ENCODE data around the gene IGFL3.
"Not testable (repeated sequence)": the region's sequence is repeated elsewhere in the genome, so short reads cannot be mapped to it uniquely, and the experiment has no call there.

IGFL3 gene

DNA sequence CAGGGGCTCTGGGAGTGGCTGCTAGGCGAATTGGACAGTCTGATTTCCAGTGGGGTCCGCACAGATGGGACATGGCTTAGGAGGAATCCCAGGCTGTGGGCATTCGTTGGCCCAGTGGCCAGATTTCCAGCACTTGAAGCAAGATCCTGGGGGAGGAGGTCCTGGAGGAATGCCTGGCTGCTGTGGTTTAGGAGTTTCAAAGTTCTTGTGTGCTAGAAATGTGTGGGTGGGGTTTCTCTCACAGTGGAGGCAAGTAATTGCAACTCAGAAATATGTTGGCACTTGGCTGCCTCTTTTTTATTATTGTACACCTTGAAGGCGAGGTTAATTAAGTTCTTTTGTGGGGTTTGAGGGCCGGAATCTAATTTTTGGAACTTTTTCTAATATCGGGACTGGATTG is 17.1 kb downstream of the IGFL3 start:
- CTCF ChIA-PET: no interaction called here
- Mint-ChIP-seq H3K27ac (no peak overlapping the region), H3K36me3 (no peaks in the 10 kb centered on the region), H3K27me3 (peaks cover 5% of the 10 kb centered on the region), H3K4me1 (no peaks in the 10 kb centered on the region), H3K9me3 (no peaks in the 10 kb centered on the region), H3K4me3 (no peak overlapping the region)
- no peak for DNase-seq

- H3K4me1 Mint-ChIP-seq, H3K36me3 Mint-ChIP-seq, DNase-seq, CTCF ChIA-PET, H3K27ac Mint-ChIP-seq, H3K9me3 Mint-ChIP-seq, H3K27me3 Mint-ChIP-seq, H3K4me3 Mint-ChIP-seq: not testable (repeated sequence)
Observed at GRCh38 chr19:46102333-46102732, 22.2 kb downstream of the IGFL3 start.

DNA sequence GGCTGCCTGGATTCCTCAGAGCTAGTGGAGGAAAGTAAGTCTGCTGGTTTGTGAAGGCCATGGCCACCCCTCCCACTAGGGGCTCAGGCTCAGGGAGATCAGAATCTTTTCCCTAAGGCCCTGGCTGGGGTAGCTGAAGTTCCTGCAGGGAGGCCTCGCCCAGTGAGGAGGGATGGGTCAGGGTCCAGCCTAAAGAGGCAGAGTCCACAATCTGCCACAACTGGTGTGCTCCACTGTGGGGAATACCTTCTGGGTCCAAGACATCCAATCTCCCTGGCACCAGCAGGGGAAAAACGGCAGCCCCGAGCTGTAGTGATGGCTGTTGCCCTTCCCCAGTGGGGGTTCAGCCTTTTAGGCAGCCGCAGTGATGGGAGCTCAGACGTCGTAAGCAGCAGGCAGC is 23.2 kb downstream of the IGFL3 start:
- Mint-ChIP-seq H3K9me3 (peaks cover 9% of the 10 kb centered on the region), H3K36me3 (no peaks in the 10 kb centered on the region), H3K4me1 (no peaks in the 10 kb centered on the region), H3K27me3 (peaks cover 13% of the 10 kb centered on the region), H3K4me3 (no peak overlapping the region), H3K27ac (no peak overlapping the region)
- CTCF ChIA-PET: no interaction called here
- DNase-seq: no peak

DNA sequence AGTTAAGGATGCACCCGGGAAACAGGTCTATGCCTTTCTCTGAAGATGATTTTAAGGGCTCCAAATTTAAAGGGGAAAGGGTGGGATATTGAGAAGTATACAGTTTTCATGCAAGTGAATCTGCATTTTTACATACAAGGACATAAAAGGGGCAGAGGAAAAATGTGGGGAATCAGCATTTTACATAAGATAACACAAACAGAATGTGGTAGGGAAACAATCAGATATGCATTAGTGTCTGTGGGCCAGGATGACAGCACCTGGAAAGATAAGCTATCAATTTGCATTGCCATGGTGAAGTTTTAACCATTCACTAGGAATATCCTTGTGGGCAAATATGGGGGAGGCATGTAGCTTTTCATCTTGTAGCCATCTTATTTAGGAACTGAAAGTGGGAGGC is 24.1 kb downstream of the IGFL3 start:
- H3K36me3 Mint-ChIP-seq: no peaks in the 10 kb centered on the region
- H3K4me3 Mint-ChIP-seq: no peak overlapping the region
- DNase-seq: no peak
- H3K4me1 Mint-ChIP-seq: no peaks in the 10 kb centered on the region
- CTCF ChIA-PET: no interaction called here
- peaks cover 9% of the 10 kb centered on the region for H3K9me3 Mint-ChIP-seq
- H3K27me3 Mint-ChIP-seq: peaks cover 13% of the 10 kb centered on the region
- H3K27ac Mint-ChIP-seq: no peak overlapping the region

DNA sequence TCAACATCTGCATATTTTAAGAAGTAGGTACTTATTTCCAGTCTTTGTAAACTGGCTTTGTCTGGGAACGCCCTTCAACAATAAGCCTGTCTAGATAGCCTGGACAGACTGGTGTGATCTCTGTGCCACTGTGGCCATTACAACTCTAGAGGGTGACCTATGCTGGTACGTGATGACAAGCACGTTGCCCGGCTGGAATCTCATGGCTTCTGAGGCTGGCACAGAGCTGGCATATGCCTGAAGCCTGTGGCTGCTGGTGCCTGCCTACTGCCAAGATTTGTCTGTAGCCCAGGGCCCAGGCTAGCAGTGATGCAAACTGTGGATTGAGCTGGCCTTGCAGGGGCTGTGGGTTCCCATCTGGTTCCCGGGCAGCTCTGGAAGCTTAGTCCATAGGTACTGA is 34.0 kb downstream of the IGFL3 start:
- Mint-ChIP-seq H3K36me3 (peaks cover 3% of the 10 kb centered on the region), H3K27me3 (peaks cover 28% of the 10 kb centered on the region), H3K4me3 (no peak overlapping the region), H3K27ac (no peak overlapping the region), H3K4me1 (no peaks in the 10 kb centered on the region), H3K9me3 (peaks cover 11% of the 10 kb centered on the region)
- no peak for DNase-seq
- CTCF ChIA-PET: no interaction called here

- Mint-ChIP-seq H3K4me1 (no peaks in the 10 kb centered on the region), H3K9me3 (peaks cover 16% of the 10 kb centered on the region), H3K36me3 (peaks cover 3% of the 10 kb centered on the region), H3K27me3 (peaks cover 28% of the 10 kb centered on the region), H3K4me3 (no peak overlapping the region), H3K27ac (no peak overlapping the region)
- CTCF ChIA-PET: no interaction called here
- no peak for DNase-seq
Observed at GRCh38 chr19:46089432-46089831, 35.1 kb downstream of the IGFL3 start.

- H3K9me3 Mint-ChIP-seq: peaks cover 16% of the 10 kb centered on the region
- H3K27ac Mint-ChIP-seq: no peak overlapping the region
- no peak overlapping the region for H3K4me3 Mint-ChIP-seq
- DNase-seq: no peak
- CTCF ChIA-PET: interaction anchor here (0.9 kb wide), 1 partner anchor 270 kb away, joined by 3 read pairs; no protein-coding TSS in a partner anchor
- peaks cover 3% of the 10 kb centered on the region for H3K36me3 Mint-ChIP-seq
- no peaks in the 10 kb centered on the region for H3K4me1 Mint-ChIP-seq
- H3K27me3 Mint-ChIP-seq: peaks cover 32% of the 10 kb centered on the region
Observed at GRCh38 chr19:46088101-46088500, 36.4 kb downstream of the IGFL3 start.

DNA sequence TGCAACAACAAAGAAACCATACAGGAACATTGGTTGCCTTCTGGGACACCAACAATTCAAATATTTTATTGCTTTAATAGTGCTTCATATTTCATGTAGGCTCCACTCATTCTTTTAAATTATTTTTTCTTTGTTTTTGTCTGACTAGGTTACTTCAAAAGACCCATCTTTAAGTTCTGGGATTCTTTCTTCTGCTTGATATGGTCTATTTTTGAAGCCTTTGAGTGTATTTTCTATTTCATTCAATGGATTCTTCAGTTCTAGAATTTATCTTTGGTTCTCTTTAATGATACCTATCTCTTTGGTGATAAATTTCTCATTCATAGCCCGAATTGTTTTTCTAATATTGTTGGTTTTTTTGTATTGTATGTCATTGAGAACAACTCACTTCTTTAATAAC is 38.6 kb downstream of the IGFL3 start:
- CTCF ChIA-PET: no interaction called here
- H3K9me3 Mint-ChIP-seq: peaks cover 16% of the 10 kb centered on the region
- no peak overlapping the region for H3K4me3 Mint-ChIP-seq
- no peak overlapping the region for H3K27ac Mint-ChIP-seq
- DNase-seq: no peak
- peaks cover 3% of the 10 kb centered on the region for H3K36me3 Mint-ChIP-seq
- H3K4me1 Mint-ChIP-seq: no peaks in the 10 kb centered on the region
- H3K27me3 Mint-ChIP-seq: peaks cover 39% of the 10 kb centered on the region

- Mint-ChIP-seq H3K4me3 (no peak overlapping the region), H3K9me3 (peaks cover 20% of the 10 kb centered on the region), H3K36me3 (peaks cover 3% of the 10 kb centered on the region), H3K27me3 (peaks cover 49% of the 10 kb centered on the region), H3K27ac (no peak overlapping the region), H3K4me1 (no peaks in the 10 kb centered on the region)
- DNase-seq: no peak
- CTCF ChIA-PET: interaction anchor here (0.6 to 5.7 kb wide), 6 partner anchors 34 to 198 kb away, joined by 3 to 63 read pairs (median 4); no protein-coding TSS in a partner anchor
Observed at GRCh38 chr19:46082728-46083050, 41.8 kb downstream of the IGFL3 start.

DNA sequence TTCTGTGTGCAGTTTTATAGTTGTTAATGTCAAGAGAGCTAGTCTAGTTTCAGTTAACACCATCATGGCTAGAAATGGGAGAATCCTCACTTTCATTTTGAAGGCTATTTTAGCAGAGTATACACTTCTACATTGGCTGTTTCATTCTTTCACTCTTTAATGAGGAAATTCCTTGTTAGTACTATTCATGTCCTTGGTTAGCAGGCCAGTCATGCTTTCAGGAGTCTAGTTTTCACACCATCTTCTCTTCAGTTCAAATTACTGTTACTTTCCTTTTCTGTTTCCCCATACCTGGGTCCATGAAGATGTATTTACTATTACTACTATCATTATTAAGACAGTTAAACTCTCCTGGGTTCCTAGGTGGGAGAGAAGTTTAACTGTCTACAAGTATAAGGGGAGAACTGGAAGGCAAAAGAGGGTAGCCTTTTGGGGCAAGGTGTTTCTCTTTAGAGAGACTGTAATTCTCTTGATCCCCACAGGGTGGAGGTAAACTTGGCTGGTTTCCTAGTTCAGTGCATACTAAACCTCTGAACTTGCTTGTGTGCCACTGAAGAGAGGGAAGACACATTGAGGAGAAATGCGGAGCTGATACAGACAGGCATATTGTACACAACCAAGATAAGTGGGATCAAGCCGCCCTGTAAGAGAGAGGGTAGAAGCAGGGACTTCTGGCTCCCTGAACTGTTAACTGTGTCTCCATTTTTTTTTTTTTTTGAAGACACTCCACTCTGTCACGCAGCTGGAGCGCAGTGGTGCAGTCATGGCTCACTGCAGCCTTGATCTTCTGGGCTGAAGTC is 42.4 kb downstream of the IGFL3 start:
- H3K4me3 Mint-ChIP-seq: no peak overlapping the region
- H3K36me3 Mint-ChIP-seq: peaks cover 3% of the 10 kb centered on the region
- peaks cover 1% of the 10 kb centered on the region for H3K4me1 Mint-ChIP-seq
- DNase-seq: no peak
- peaks cover 49% of the 10 kb centered on the region for H3K27me3 Mint-ChIP-seq
- H3K27ac Mint-ChIP-seq: no peak overlapping the region
- peaks cover 20% of the 10 kb centered on the region for H3K9me3 Mint-ChIP-seq
- CTCF ChIA-PET: interaction anchor here (0.6 to 5.7 kb wide), 7 partner anchors 11 to 199 kb away, joined by 3 to 63 read pairs (median 4); no protein-coding TSS in a partner anchor

GRCh38 chr19:46080561-46080960 is 43.9 kb downstream of the IGFL3 start:
- H3K4me1 Mint-ChIP-seq: peaks cover 2% of the 10 kb centered on the region
- no peak overlapping the region for H3K27ac Mint-ChIP-seq
- peaks cover 12% of the 10 kb centered on the region for H3K9me3 Mint-ChIP-seq
- no peaks in the 10 kb centered on the region for H3K36me3 Mint-ChIP-seq
- H3K4me3 Mint-ChIP-seq: no peak overlapping the region
- H3K27me3 Mint-ChIP-seq: peaks cover 60% of the 10 kb centered on the region
- CTCF ChIA-PET: interaction anchor here (3.9 to 5.7 kb wide), 2 partner anchors 108 to 184 kb away, joined by 26 to 63 read pairs; no protein-coding TSS in a partner anchor
- no peak for DNase-seq

GRCh38 chr19:46079576-46079975 is 44.9 kb downstream of the IGFL3 start:
- CTCF ChIA-PET: interaction anchor here (1.0 to 5.7 kb wide), 5 partner anchors 43 to 190 kb away, joined by 3 to 63 read pairs (median 8); no protein-coding TSS in a partner anchor

DNA sequence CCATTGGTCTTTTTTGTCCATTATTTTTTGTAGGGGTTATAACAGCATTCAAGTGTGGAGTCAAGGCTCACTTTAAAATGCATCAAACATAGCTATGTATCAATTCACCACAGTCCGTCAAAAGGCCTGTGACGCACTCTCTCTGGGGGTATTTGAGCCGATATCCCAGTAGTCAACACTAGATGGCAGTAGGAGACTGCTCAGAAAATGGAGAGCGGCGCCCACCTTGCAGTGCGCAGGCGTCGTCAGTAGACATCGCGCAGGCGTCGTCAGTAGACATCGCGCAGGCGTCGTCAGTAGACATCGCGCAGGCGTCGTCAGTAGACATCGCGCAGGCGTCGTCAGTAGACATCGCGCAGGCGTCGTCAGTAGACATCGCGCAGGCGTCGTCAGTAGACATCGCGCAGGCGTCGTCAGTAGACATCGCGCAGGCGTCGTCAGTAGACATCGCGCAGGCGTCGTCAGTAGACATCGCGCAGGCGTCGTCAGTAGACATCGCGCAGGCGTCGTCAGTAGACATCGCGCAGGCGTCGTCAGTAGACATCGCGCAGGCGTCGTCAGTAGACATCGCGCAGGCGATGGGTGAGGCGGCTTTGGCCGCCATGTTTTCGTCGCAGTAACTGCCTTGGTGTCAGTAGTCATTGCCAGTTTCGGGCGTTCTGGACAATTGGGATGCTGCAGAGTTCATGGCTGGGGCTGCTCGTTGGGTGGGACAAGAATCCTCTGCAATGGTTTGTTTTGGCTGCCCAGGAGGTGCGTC is 45.7 kb downstream of the IGFL3 start:
- H3K4me3 Mint-ChIP-seq, H3K9me3 Mint-ChIP-seq, H3K36me3 Mint-ChIP-seq, H3K4me1 Mint-ChIP-seq, H3K27ac Mint-ChIP-seq: not testable (repeated sequence)
- CTCF ChIA-PET: interaction anchor here (0.7 to 5.7 kb wide), 11 partner anchors 14 to 265 kb away, joined by 3 to 63 read pairs (median 4); partner anchors contain the start of gene SYMPK
- DNase-seq: peak; percentile 28
- H3K27me3 Mint-ChIP-seq: peaks cover 74% of the 10 kb centered on the region

More at GRCh38 chr19:46079576-46079975, 44.9 kb downstream of the IGFL3 start:
- no peak for DNase-seq
- no peak overlapping the region for H3K27ac Mint-ChIP-seq
- H3K36me3 Mint-ChIP-seq: no peaks in the 10 kb centered on the region
- peaks cover 67% of the 10 kb centered on the region for H3K27me3 Mint-ChIP-seq
- H3K4me1 Mint-ChIP-seq: peaks cover 2% of the 10 kb centered on the region
- peaks cover 6% of the 10 kb centered on the region for H3K9me3 Mint-ChIP-seq
- no peak overlapping the region for H3K4me3 Mint-ChIP-seq

DNA sequence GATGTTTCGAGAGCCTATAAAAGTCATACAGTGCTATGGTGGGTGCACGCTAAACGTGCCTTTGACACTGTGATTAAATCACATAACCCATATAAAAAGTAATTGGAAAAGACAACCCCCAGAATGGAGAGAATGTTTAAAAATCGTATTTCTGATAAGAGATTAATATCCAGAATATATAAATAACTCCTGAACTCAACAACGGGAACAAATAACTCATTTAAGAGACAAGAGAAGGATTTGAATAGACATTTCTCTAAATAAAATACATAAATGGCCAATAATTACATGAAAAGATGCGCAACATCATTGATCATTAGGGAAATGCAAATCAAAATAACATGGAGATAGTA is 46.7 kb downstream of the IGFL3 start:
- no peaks in the 10 kb centered on the region for H3K36me3 Mint-ChIP-seq
- CTCF ChIA-PET: interaction anchor here (0.7 to 5.7 kb wide), 9 partner anchors 13 to 264 kb away, joined by 3 to 63 read pairs (median 5); partner anchors contain the start of gene SYMPK
- H3K4me3 Mint-ChIP-seq: no peak overlapping the region
- H3K4me1 Mint-ChIP-seq: peaks cover 2% of the 10 kb centered on the region
- peaks cover 75% of the 10 kb centered on the region for H3K27me3 Mint-ChIP-seq
- DNase-seq: no peak
- H3K9me3 Mint-ChIP-seq: peaks cover 6% of the 10 kb centered on the region
- no peak overlapping the region for H3K27ac Mint-ChIP-seq

All from activated naive CD4-positive, alpha-beta T cell treated with anti-CD3 and anti-CD28 coated beads, Interleukin-2, amount 10 ng/mL, durations not matched to agents 7 days and 5 days (primary cell).